GM12892 (cell line): Measurements from ENCODE around the gene CALHM2. TPM values are rescaled to one million over a fixed set of nuclear protein-coding genes. Genes with fewer than 3 reads are reported as not detected.

ENCODE experiments used
- DNase-seq: peaks from one replicate; pipeline ENCODE4 v3.0.0; 2011; ENCODE audit not compliant: insufficient read length
- FAIRE-seq: peaks from 2 replicates; lab custom pipeline; 2011; peaks lifted over from hg19 to GRCh38; lab: Jason Lieb, UNC
- POLR2A ChIP-seq: IDR thresholded peaks from 2 replicates; pipeline ENCODE4 v1.6.1; 2011; ENCODE audit warnings: low read depth, low read length, control low read depth
- POLR2AphosphoS5 ChIP-seq: IDR thresholded peaks from 2 replicates; pipeline ENCODE4 v1.6.1; 2011; ENCODE audit warnings: low read depth, low read length, control low read depth
- TAF1 ChIP-seq: IDR thresholded peaks from 2 replicates; pipeline ENCODE4 v1.6.1; 2011; ENCODE audit warnings: low read depth, mild to moderate bottlenecking, control low read depth, low read length, borderline replicate concordance
- polyA plus RNA-seq: library from polyadenylated mRNA; unstranded; fragments of >200 nt; gene quantifications from one replicate; pipeline ENCODE4 v1.2.1, GENCODE V29; 2012; ENCODE audit warnings: missing spikeins, inconsistent platforms; ENCODE audit not compliant: missing spikeins

CALHM2 gene, protein sequence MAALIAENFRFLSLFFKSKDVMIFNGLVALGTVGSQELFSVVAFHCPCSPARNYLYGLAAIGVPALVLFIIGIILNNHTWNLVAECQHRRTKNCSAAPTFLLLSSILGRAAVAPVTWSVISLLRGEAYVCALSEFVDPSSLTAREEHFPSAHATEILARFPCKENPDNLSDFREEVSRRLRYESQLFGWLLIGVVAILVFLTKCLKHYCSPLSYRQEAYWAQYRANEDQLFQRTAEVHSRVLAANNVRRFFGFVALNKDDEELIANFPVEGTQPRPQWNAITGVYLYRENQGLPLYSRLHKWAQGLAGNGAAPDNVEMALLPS
- polyA plus RNA-seq: 11.5 TPM

DNA sequence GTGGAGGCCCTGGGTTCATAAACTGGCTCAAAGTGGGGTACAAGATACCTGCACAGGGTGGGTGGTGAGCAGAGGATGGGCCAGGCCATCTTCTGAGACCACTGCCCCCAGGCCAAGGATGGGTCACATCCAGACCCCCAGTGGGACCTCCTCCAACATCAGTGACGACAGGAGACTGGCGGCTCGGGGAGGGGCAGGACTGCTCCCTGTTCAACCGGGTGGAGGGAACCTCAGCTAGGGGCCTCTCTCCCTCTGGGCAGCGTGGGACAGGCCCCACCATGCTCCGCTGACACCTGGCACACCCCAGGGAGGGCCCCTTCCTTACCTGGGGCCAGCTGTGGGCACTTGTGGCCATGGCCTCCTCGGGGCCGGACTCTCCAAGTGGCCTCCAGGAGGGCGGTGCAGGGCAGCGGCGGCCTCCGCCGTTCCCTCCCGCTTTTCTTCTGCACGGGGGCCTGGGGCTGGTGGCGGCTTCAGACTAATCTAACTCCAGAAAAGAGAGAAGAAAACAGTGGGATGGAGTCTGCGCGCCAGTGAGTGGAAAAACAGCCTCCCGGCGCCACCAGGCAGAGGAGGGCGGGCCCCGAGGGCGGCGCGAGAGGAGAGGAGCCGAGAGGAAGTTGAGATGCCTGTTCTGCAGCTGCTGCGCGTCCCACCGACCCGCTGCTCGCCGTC lies at the start of gene CALHM2:
CALHM2 (minus strand) TSS at position 540 of the 675 bp plus-strand sequence. CDS start 2,429 bp downstream, outside the sequence.
- TF ChIP-seq POLR2AphosphoS5 (no peak), TAF1 (no peak), POLR2A (no peak; the same call in 1 of the 2 replicates)
- DNase-seq (peak; percentile 90), FAIRE-seq (peak; percentile 74)

DNA sequence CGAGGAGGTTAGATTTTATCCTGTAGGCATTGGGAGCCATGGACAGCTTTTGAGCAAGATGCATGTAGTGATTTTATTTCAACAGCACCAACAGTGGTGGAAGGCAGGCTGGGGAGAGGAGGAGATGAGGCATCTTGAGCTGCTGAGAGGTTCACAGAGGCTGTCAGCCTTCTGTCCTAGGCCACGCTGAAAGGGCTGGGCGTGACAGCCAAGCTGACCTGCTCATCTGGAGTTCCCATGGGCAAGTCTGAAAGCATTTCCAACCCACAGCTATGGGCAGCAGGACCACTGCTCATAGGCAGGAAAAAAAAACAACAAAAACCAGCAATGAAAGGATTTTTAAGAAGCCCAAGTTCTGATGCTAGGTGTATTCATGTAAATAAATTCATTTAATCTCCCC lies 49.0 kb upstream of the CALHM2 start:
- FAIRE-seq (peak; percentile 42), DNase-seq (no peak)
- TF ChIP-seq POLR2AphosphoS5 (no peak), TAF1 (no peak), POLR2A (no peak)

DNA sequence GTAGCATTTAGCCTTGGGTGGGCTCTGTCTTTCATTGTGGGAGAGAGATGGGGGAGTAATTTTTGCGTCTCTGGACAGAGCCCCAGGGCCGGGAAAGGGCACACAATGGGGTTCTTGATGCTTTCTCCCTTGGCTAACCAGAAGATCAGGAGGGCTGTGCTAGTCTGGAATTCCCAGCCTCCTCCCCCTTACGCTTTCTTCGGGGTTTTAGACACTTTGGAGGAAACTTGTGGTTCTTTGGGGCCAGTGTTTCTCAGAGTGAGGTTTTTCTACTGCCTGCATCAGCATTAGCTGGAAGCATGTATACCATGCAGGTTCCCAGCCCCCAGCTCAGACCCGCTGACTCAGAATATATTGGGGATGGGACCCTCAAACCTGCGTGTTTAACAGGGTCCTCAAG lies 48.3 kb upstream of the CALHM2 start:
- no peak for TF ChIP-seq POLR2AphosphoS5
- no peak for TF ChIP-seq POLR2A
- no peak for TF ChIP-seq TAF1
- FAIRE-seq (no peak), DNase-seq (no peak)

DNA sequence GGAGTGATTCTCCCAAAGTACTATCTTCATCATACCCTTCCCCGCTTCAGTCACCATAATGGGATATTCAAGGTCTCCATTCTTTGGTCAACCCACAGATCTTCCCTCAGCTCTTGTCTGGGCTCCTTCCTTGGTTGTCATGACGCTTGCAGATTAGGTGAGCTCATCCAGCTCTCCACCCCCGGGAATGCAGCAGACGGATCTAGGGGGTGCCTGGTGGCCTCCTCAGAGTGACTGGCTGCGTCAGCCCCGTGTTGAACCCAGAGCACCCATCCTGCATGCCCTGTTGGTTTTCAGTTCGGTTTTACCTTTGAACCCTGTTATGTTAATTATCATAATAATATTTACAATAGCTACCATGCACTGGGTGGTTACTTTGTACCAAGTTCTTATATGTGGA lies 47.7 kb upstream of the CALHM2 start:
- DNase-seq (no peak), FAIRE-seq (no peak)
- no peak for TF ChIP-seq POLR2AphosphoS5
- TF ChIP-seq POLR2A: no peak
- TF ChIP-seq TAF1: no peak

DNA sequence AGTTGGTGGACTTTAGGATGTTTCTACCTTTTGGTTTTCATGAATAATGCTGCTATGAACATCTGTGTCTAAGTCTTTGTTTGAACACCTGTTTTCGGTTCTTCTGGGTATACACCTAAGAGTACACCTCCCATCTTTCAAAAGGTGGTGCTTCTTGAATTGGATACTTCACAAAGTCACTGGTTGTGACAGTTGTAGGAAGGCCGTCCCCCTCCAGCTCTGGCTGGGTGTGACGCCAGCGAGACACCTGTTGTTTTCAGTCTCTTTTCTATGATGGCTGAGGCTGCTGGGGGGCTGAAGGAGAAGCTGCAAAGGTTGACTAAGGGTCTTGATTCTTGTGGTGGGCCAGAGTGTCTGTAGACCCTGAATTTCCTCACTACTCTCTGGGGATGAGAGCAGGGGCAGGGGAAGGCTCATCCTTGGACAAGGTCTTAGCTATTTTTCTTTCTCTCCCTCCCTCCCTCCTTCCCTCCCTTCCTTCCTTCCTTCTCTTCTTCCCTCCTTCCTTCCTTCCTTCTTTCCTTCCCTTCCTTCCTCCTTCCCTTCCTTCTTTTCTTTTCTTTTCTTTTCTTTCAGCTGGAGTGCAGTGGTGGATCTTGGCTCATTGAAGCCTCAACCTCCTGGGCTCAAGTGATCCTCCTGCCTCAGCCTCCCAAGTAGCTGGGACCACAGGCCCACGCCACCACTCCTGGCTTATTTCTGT lies 46.9 kb upstream of the CALHM2 start:
- no peak for TF ChIP-seq POLR2A
- no peak for TF ChIP-seq TAF1
- TF ChIP-seq POLR2AphosphoS5: no peak
- FAIRE-seq (peak; percentile 5), DNase-seq (no peak)

DNA sequence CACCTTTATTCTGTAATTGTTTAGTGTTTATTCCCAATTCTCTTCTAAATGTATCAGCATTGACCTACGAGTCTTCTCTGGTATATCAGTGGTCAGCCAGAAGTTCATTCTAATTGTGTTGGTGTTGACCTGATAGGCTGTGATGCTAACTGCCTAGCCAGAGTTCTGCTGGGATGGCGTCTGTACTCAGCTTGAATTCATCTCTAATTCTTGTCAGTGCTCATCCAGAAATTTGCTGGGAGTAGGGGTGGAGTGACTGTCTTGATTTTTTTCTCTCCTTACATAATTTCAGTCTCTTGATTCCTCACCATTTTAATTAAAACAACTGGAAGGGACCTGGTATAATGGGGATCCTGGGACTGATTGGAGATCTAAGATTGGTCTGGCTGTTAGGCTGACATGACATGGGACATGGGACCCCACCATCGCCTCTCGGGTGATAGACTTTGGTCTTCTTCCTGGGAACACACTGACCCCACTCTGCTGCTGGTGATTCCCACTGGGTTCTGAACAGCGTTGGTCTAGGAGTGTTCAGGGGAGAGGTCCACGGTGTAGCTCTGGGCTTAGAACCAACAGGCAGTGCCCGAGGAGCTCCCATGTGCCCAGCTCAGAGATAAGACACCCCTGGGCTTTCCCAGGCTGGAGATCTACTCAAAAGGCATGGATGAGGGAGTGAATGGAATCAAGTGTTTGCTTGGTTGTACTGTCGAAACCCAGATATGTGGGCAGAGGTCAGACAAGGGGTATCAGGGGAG lies 45.2 kb upstream of the CALHM2 start:
- TF ChIP-seq TAF1: no peak
- no peak for TF ChIP-seq POLR2A
- no peak for TF ChIP-seq POLR2AphosphoS5
- DNase-seq (no peak), FAIRE-seq (no peak)

DNA sequence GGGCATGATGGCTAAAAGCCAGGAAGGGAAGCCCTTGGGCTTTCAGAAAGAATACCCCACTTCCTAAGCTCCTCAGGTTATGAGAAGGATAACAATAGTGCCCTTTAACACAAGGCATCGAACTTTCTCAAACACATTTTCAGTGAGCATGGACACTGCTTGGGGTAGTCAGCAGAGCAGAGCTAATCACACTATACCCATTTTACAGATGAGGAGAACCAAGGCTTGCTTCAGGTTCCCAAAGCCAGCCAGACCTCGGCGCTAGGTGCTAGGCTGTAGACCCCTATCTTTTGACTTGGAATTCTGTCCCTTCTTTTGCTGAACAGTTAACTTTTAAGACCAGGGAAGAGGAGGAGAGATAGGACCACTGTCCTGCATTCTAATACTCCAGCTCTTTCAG lies 43.2 kb upstream of the CALHM2 start:
- TF ChIP-seq POLR2AphosphoS5: no peak
- no peak for TF ChIP-seq TAF1
- TF ChIP-seq POLR2A: no peak
- peak; percentile 42 for FAIRE-seq
- no peak for DNase-seq

DNA sequence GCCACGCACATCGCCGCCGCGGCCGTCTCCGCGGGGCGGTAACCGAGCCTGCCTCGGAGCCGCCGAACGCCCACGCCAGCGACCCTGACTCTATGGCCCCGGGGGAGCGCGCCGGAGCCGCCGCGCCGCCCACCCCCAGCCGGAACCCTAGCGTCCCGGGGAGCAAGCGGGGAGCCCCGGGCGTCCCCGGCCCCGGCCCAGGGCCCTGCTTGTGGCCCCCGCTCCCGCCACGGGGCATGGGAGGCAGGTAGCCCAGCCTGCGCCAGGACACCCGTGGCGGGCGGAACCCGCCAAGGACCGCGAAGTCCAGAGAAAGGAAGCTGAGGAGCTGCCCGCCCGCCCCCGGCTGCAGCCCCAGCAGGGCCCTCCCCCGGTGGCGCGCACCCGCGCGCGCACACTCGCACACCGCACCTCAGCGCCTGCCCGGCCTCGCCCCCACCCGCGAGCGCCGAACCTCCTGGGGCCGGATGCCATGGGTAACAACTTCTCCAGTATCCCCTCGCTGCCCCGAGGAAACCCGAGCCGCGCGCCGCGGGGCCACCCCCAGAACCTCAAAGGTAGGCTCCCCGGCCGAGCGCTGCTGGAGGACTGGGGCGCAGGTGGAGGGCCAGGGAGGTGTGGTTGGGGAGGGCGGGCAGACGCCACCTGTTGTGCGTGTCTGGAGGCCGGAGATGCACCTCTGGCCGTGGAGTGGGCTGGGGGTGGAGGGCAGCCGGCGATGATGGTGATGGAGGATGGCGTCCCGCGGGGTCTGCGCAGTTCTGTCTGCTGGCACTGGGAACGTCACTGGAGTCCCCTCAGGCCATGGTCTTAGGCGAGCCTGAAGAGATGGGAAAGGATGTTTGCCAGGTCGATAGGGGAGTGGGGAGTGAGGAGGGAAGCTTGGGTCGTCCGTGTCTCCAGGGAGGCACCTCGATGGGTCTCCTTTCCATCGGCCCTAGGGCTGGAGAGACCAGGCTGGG lies 42.0 kb upstream of the CALHM2 start:
- FAIRE-seq: peak; percentile 30
- peak; percentile 44 for DNase-seq

DNA sequence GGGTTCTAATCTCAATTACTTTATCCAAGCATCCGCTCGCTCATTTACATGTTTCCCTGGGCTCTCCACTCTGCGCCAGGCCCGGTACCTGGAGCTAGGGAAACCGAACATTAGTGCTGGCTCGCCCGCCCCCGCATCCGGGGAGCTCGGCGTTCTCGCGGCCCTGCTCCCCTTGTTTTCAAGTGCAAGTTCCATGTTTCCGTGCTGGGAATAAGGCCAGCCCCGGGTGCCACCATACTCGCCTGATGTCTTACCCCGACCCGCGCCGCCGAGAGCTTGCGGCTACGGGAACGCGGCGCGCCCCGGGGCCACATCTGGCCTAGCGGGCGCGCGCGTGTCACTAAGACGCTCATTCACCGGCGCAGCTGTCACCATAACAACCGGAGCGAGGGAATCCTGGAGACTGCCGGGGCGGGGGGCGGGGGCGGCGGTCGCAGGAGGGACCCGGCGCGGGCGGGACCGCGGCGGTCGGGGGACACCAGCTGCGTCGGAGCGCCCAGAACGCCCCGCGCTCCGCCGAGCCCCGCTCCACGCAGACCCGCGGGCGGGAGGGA lies 41.3 kb upstream of the CALHM2 start, which contains the start of gene NEURL1:
NEURL1 (plus strand) TSS at position 344 of the 554 bp plus-strand sequence. CDS start 683 bp downstream, outside the sequence.
- DNase-seq (peak; percentile 41), FAIRE-seq (no peak)

More for the DNA sequence above, 42.0 kb upstream of the CALHM2 start:
- no peak for TF ChIP-seq POLR2AphosphoS5

More for the DNA sequence above, 41.3 kb upstream of the CALHM2 start, which contains the start of gene NEURL1:
- TF ChIP-seq TAF1 (no peak), POLR2A (no peak), POLR2AphosphoS5 (no peak)
